SU-DHL-6 (cell line): ENCODE measurements around the gene KDM3A.

Experiments
- H2AFZ ChIP-seq: fragments of 200-600 bp; sonication (generic); 2 replicates; pipeline ENCODE4 v1.6.1; 2014; ENCODE audit warnings: low read depth, mild to moderate bottlenecking, moderate library complexity, mixed read lengths, antibody characterized with exemption, low read length; ENCODE audit not compliant: severe bottlenecking
- H3F3A ChIP-seq: fragments of 200-600 bp; shearing (Covaris generic); 2 replicates; pipeline ENCODE4 v1.6.0; 2016; ENCODE audit warnings: antibody characterized with exemption, mild to moderate bottlenecking; ENCODE audit not compliant: insufficient read depth
- H3K27ac ChIP-seq: fragments of 200-600 bp; sonication (generic); 2 replicates; pipeline ENCODE4 v1.5.1; 2016; ENCODE audit warnings: low read depth, mild to moderate bottlenecking, low read length, moderate library complexity, mixed read lengths
- H3K27me3 ChIP-seq: fragments of 200-600 bp; sonication (generic), shearing (Covaris generic); 2 replicates; pipeline ENCODE4 v1.6.0; 2014; ENCODE audit warnings: mild to moderate bottlenecking, low read length
- H3K36me3 ChIP-seq: fragments of 200-600 bp; sonication (generic); 2 replicates; pipeline ENCODE4 v1.6.1; 2014; ENCODE audit warnings: mild to moderate bottlenecking, low read length, mixed read lengths
- H3K4me2 ChIP-seq: fragments of 300-600, 200-600 bp; shearing (Covaris generic), sonication (generic); 2 replicates; pipeline ENCODE4 v1.6.0; 2014; ENCODE audit warnings: low read length, low read depth, mild to moderate bottlenecking; ENCODE audit not compliant: poor library complexity, severe bottlenecking
- H3K4me3 ChIP-seq: fragments of 200-600 bp; sonication (generic); 2 replicates; pipeline ENCODE4 v1.5.1; 2014; ENCODE audit warnings: antibody characterized with exemption, low read length, mild to moderate bottlenecking, mixed read lengths; ENCODE audit not compliant: insufficient read depth, poor library complexity, severe bottlenecking
- H3K79me2 ChIP-seq: fragments of 200-600 bp; sonication (generic); 2 replicates; pipeline ENCODE4 v1.6.1; 2014; ENCODE audit warnings: mild to moderate bottlenecking, low read length, moderate library complexity; ENCODE audit not compliant: insufficient read depth
- H3K9ac ChIP-seq: fragments of 200-600 bp; sonication (generic); 2 replicates; pipeline ENCODE4 v1.7.0; 2014; ENCODE audit warnings: mild to moderate bottlenecking, low read length
- H3K9me2 ChIP-seq: fragments of 200-600 bp; sonication (generic); replicated peaks from 2 replicates; pipeline ENCODE4 v1.6.1; 2014; ENCODE audit warnings: low read length; ENCODE audit not compliant: insufficient read depth
- H3K9me3 ChIP-seq: fragments of 200-600 bp; sonication (generic); 2 replicates; pipeline ENCODE4 v1.6.1; 2014; ENCODE audit warnings: low read length, mixed read lengths; ENCODE audit not compliant: insufficient read depth
- H4K20me1 ChIP-seq: fragments of 200-600 bp; sonication (generic); 2 replicates; pipeline ENCODE4 v1.6.1; 2014; ENCODE audit warnings: low read depth, mild to moderate bottlenecking, antibody characterized with exemption, low read length, moderate library complexity, mixed read lengths
- CTCF ChIP-seq: fragments of 200-600 bp; sonication (generic); IDR thresholded peaks from one replicate; pipeline ENCODE4 v1.5.1; 2017; ENCODE audit warnings: antibody characterized with exemption, mild to moderate bottlenecking, low read length, moderate library complexity; ENCODE audit not compliant: insufficient read depth, poor library complexity, severe bottlenecking
- EZH2phosphoT487 ChIP-seq: fragments of 200-600 bp; sonication (generic), shearing (Covaris generic); conservative IDR thresholded peaks from 2 replicates; pipeline ENCODE4 v1.6.1; 2018; ENCODE audit warnings: mild to moderate bottlenecking, antibody characterized with exemption, low read length, moderate library complexity, mixed read lengths

The KDM3A gene

GRCh38 chr2:86520153-86520552 is 79.0 kb downstream of the KDM3A start:
- no peak overlapping the region for H2AFZ ChIP-seq
- no peaks in the 10 kb centered on the region for H3F3A ChIP-seq
- H3K4me3 ChIP-seq, result no peak overlapping the region
- H3K79me2 ChIP-seq, result no peaks in the 10 kb centered on the region
- H3K27me3 ChIP-seq, result no peaks in the 10 kb centered on the region
- TF ChIP-seq EZH2phosphoT487, result no peak
- no peak for TF ChIP-seq CTCF
- H3K27ac ChIP-seq, result no peak overlapping the region
- H4K20me1 ChIP-seq, result no peaks in the 10 kb centered on the region
- peaks cover 15% of the 10 kb centered on the region for H3K36me3 ChIP-seq
- no peak overlapping the region for H3K9ac ChIP-seq
- no peaks in the 10 kb centered on the region for H3K9me2 ChIP-seq
- H3K4me2 ChIP-seq, result no peak overlapping the region
- peaks cover 4% of the 10 kb centered on the region; the same call in 1 of the 2 replicates for H3K9me3 ChIP-seq

- TF ChIP-seq EZH2phosphoT487, result no peak
- no peak for TF ChIP-seq CTCF
- no peak overlapping the region for H3K4me3 ChIP-seq
- no peak overlapping the region for H3K9ac ChIP-seq
- no peaks in the 10 kb centered on the region for H3K9me2 ChIP-seq
- H3K27me3 ChIP-seq, result no peaks in the 10 kb centered on the region
- peaks cover 15% of the 10 kb centered on the region for H3K36me3 ChIP-seq
- no peak overlapping the region for H2AFZ ChIP-seq
- H3K4me2 ChIP-seq, result no peak overlapping the region
- H3K79me2 ChIP-seq, result no peaks in the 10 kb centered on the region
- H3K27ac ChIP-seq, result no peak overlapping the region
- H3K9me3 ChIP-seq, result peaks cover 4% of the 10 kb centered on the region; the same call in 1 of the 2 replicates
- H4K20me1 ChIP-seq, result no peaks in the 10 kb centered on the region
- H3F3A ChIP-seq, result no peaks in the 10 kb centered on the region
These were observed 80.8 kb downstream of the KDM3A start for GRCh38 chr2:86521922-86522321.

- Histone ChIP-seq H3K9ac (no peak overlapping the region), H3K79me2 (no peaks in the 10 kb centered on the region), H3K4me3 (no peak overlapping the region), H3K27ac (no peak overlapping the region), H4K20me1 (no peaks in the 10 kb centered on the region), H3K9me2 (no peaks in the 10 kb centered on the region), H3F3A (no peaks in the 10 kb centered on the region), H3K9me3 (peaks cover 4% of the 10 kb centered on the region; the same call in 1 of the 2 replicates), H3K27me3 (no peaks in the 10 kb centered on the region), H2AFZ (no peak overlapping the region), H3K36me3 (peaks cover 15% of the 10 kb centered on the region), H3K4me2 (no peak overlapping the region)
- TF ChIP-seq EZH2phosphoT487 (no peak), CTCF (no peak)
These were observed 81.5 kb downstream of the KDM3A start for GRCh38 chr2:86522711-86523110.
